Neuronal stem cell (in vitro differentiated cells): ENCODE measurements around the gene PTPN6. TPM values are rescaled to one million over a fixed set of nuclear protein-coding genes. Genes with fewer than 3 reads are reported as not detected.

ENCODE experiments used
- DNase-seq: peaks from one replicate; pipeline ENCODE4 v3.0.0-alpha.2; 2013; ENCODE audit warnings: low spot score
- H2AFZ ChIP-seq: one replicate; pipeline ENCODE4 v1.6.1; 2013; ENCODE audit warnings: mild to moderate bottlenecking, low read length, inconsistent platforms
- H2AK5ac ChIP-seq: 2 replicates; pipeline ENCODE4 v1.6.1; 2013; ENCODE audit warnings: low read depth, mild to moderate bottlenecking, inconsistent platforms, low read length, moderate library complexity, mixed read lengths
- H2BK120ac ChIP-seq: 2 replicates; pipeline ENCODE4 v1.6.1; 2013; ENCODE audit warnings: low read depth, mild to moderate bottlenecking, inconsistent platforms, low read length, moderate library complexity, mixed read lengths
- H2BK12ac ChIP-seq: one replicate; pipeline ENCODE4 v1.6.1; 2013; ENCODE audit warnings: low read length, inconsistent platforms
- H2BK15ac ChIP-seq: 2 replicates; pipeline ENCODE4 v1.6.1; 2013; ENCODE audit warnings: mild to moderate bottlenecking, low read length, inconsistent platforms, mixed read lengths
- H2BK5ac ChIP-seq: one replicate; pipeline ENCODE4 v1.6.1; 2013; ENCODE audit warnings: inconsistent platforms, mild to moderate bottlenecking, low read length, moderate library complexity
- H3K14ac ChIP-seq: one replicate; pipeline ENCODE4 v1.6.1; 2013; ENCODE audit warnings: low read length, inconsistent platforms
- H3K18ac ChIP-seq: 2 replicates; pipeline ENCODE4 v1.6.1; 2013; ENCODE audit warnings: low read length, inconsistent platforms
- H3K23ac ChIP-seq: 2 replicates; pipeline ENCODE4 v1.6.1; 2013; ENCODE audit warnings: low read depth, mild to moderate bottlenecking, mixed read lengths, low read length, inconsistent platforms; ENCODE audit not compliant: poor library complexity
- H3K27ac ChIP-seq: replicated peaks from 3 replicates; pipeline ENCODE4 v1.5.1; 2013; ENCODE audit warnings: low read length, inconsistent platforms
- H3K27me3 ChIP-seq, 3 experiments: 2 replicates each; pipeline ENCODE4 v1.6.1; 2013; ENCODE audit warnings: low read length in 3 of 3, mild to moderate bottlenecking in 2 of 3, inconsistent platforms in 1 of 3, low read depth in 1 of 3, mixed read lengths in 1 of 3, moderate library complexity in 1 of 3; ENCODE audit not compliant: control insufficient read depth in 3 of 3, insufficient read depth in 3 of 3
- H3K36me3 ChIP-seq, 2 donors: replicated peaks in 1 of 2; 2 replicates each; pipeline ENCODE4 v1.6.1; 2013; ENCODE audit warnings: low read length in 2 of 2; ENCODE audit not compliant: control insufficient read depth in 2 of 2, insufficient read depth in 2 of 2
- H3K4ac ChIP-seq: 2 replicates; pipeline ENCODE4 v1.6.1; 2013; ENCODE audit warnings: inconsistent platforms, mild to moderate bottlenecking, low read length, moderate library complexity
- H3K4me1 ChIP-seq, 2 donors: 1 replicate in 1 of 2; 2 replicates in 1 of 2; pipeline ENCODE4 v1.6.1; 2013; ENCODE audit warnings: low read length in 2 of 2, low read depth in 1 of 2; ENCODE audit not compliant: control insufficient read depth in 2 of 2, insufficient read depth in 1 of 2
- H3K4me2 ChIP-seq: one replicate; pipeline ENCODE4 v1.6.1; 2013; ENCODE audit warnings: mild to moderate bottlenecking, low read length, inconsistent platforms; ENCODE audit not compliant: insufficient read depth, poor library complexity, severe bottlenecking
- H3K4me3 ChIP-seq, 2 donors: 2 replicates each; pipeline ENCODE4 v1.5.1; 2013; ENCODE audit warnings: low read length in 2 of 2, mild to moderate bottlenecking in 2 of 2, inconsistent platforms in 1 of 2, moderate library complexity in 1 of 2
- H3K79me1 ChIP-seq: one replicate; pipeline ENCODE4 v1.6.1; 2013; ENCODE audit warnings: low read depth, mild to moderate bottlenecking, inconsistent platforms, low read length, moderate library complexity
- H3K9ac ChIP-seq: one replicate; pipeline ENCODE4 v1.6.1; 2013; ENCODE audit warnings: mild to moderate bottlenecking, low read depth, low read length, inconsistent platforms; ENCODE audit not compliant: poor library complexity
- H3K9me3 ChIP-seq, 2 donors: replicated peaks in 1 of 2; 2 replicates each; pipeline versions ENCODE3 to v1.6.1; 2013; ENCODE audit warnings: low read length in 2 of 2, mild to moderate bottlenecking in 2 of 2, inconsistent platforms in 1 of 2, low read depth in 1 of 2, mixed read lengths in 1 of 2, moderate library complexity in 1 of 2; ENCODE audit not compliant: control insufficient read depth in 2 of 2, insufficient read depth in 1 of 2
- H4K8ac ChIP-seq: one replicate; pipeline ENCODE4 v1.6.1; 2013; ENCODE audit warnings: low read depth, mild to moderate bottlenecking, inconsistent platforms, low read length, moderate library complexity
- H4K91ac ChIP-seq: one replicate; pipeline ENCODE4 v1.6.1; 2013; ENCODE audit warnings: low read length, low read depth, mild to moderate bottlenecking, inconsistent platforms; ENCODE audit not compliant: poor library complexity
- small RNA-seq: library from polyadenylated mRNA; stranded (forward); fragments of <200 nt; extraction: miRNeasy Mini kit (QIAGEN cat#:217004); gene quantifications from one replicate; pipeline ENCODE3, GENCODE V24; 2013; ENCODE audit not compliant: insufficient read depth

Gene PTPN6

GRCh38 chr12:7009512-7009911 lies 58.4 kb downstream of the PTPN6 start:
- H2AFZ ChIP-seq: no peak overlapping the region
- H3K18ac ChIP-seq: no peak overlapping the region
- H3K79me1 ChIP-seq: no peaks in the 10 kb centered on the region
- no peaks in the 10 kb centered on the region for H3K27me3 ChIP-seq
- no peak overlapping the region for H3K4me2 ChIP-seq
- H4K8ac ChIP-seq: no peak overlapping the region
- H3K14ac ChIP-seq: no peak overlapping the region
- no peak overlapping the region for H3K4ac ChIP-seq
- H2BK120ac ChIP-seq: no peak overlapping the region
- H3K4me1 ChIP-seq: no peaks in the 10 kb centered on the region
- no peak overlapping the region for H4K91ac ChIP-seq
- no peak overlapping the region for H2BK15ac ChIP-seq
- H3K27ac ChIP-seq: no peak overlapping the region
- no peak overlapping the region for H2AK5ac ChIP-seq
- H3K9ac ChIP-seq: no peak overlapping the region
- no peak overlapping the region for H2BK12ac ChIP-seq
- DNase-seq: no peak
- H3K9me3 ChIP-seq: no peaks in the 10 kb centered on the region
- H3K23ac ChIP-seq: no peak overlapping the region
- peaks cover 4 to 74% of the 10 kb centered on the region in 2 donors for H3K36me3 ChIP-seq
- H2BK5ac ChIP-seq: no peak overlapping the region
- H3K4me3 ChIP-seq: no peak overlapping the region

Small RNA genes lying within 50 kb of the gene (small RNA-seq; reads per million reads assigned to genes)
- 82.4 reads per million, percentile 96 among the genes with 10 or more reads in this experiment for gene MIR141
- 49.3 reads per million, percentile 93 among the genes with 10 or more reads in this experiment for gene MIR200C
- not detected for gene RNU7-1
- 101 reads per million, percentile 96 among the genes with 10 or more reads in this experiment for gene SCARNA12
